RWPE2 (cell line): ENCODE data around the gene SOWAHD.

ENCODE experiments used
- ATAC-seq: fragments of 200-7000 bp; cut with Tn5 transposase; 3 replicates; pipeline ENCODE4 v1.9.1; 2021; ENCODE audit warnings: low read depth
- DNase-seq: peaks from one replicate; pipeline ENCODE4 v3.0.0-alpha.2; 2020; ENCODE audit warnings: low spot score
- H3K27ac ChIP-seq: fragments of 450-650 bp; 2 replicates; pipeline ENCODE4 v1.5.1; 2017; ENCODE audit warnings: mild to moderate bottlenecking; ENCODE audit not compliant: poor library complexity, severe bottlenecking
- H3K27me3 ChIP-seq: fragments of 250-450 bp; sonication (Bioruptor Pico); 2 replicates; pipeline ENCODE4 v1.5.1; 2021; ENCODE audit warnings: mild to moderate bottlenecking, moderate library complexity; ENCODE audit not compliant: insufficient read depth, poor library complexity, severe bottlenecking
- H3K36me3 ChIP-seq: fragments of 250-450 bp; sonication (Bioruptor Pico); 2 replicates; pipeline ENCODE4 v1.5.1; 2020; ENCODE audit warnings: low read depth, mild to moderate bottlenecking, moderate library complexity
- H3K4me1 ChIP-seq: fragments of 250-450 bp; sonication (Bioruptor Pico); 2 replicates; pipeline ENCODE4 v1.5.1; 2021; ENCODE audit warnings: mild to moderate bottlenecking, moderate library complexity; ENCODE audit not compliant: insufficient read depth, poor library complexity, severe bottlenecking
- H3K4me3 ChIP-seq: fragments of 250-450 bp; sonication (Bioruptor Pico); 2 replicates; pipeline ENCODE4 v1.5.1; 2021; ENCODE audit warnings: mild to moderate bottlenecking, moderate library complexity; ENCODE audit not compliant: severe bottlenecking
- H3K9me3 ChIP-seq: fragments of 250-450 bp; sonication (Bioruptor Pico); 2 replicates; pipeline ENCODE4 v1.5.1; 2021; ENCODE audit warnings: mild to moderate bottlenecking, moderate library complexity; ENCODE audit not compliant: severe bottlenecking
- TF ChIP-seq, protein P1 (sequence below): fragments of 450-650 bp; IDR thresholded peaks from one replicate; pipeline ENCODE4 v1.5.1; 2017; ENCODE audit warnings: mild to moderate bottlenecking, moderate library complexity; ENCODE audit not compliant: poor library complexity, severe bottlenecking

SOWAHD gene

GRCh38 chrX:119758731-119759247 is 401 bp downstream of the SOWAHD start:
- no peaks in the 10 kb centered on the region for H3K4me1 ChIP-seq
- DNase-seq = no peak

DNA sequence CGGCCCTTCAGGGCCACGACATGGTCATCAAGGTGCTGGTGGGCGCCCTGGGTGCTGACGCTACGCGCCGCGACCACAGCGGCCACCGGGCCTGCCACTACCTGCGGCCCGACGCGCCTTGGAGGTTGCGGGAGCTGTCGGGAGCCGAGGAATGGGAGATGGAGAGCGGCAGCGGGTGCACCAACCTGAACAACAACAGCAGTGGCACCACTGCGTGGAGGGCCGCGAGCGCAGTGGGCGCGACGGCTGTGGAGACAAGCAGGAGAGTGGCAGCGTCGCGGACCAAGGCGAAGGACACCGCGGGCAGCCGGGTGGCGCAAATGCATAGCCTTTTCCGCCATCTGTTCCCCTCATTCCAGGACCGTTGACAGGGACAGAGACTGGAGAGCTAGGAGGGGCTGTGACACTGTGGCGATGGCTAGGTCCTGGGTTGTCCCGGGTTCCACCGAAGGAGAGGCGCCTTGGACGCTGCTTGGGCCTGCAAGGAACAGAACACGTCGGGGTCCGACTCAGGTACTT is 919 bp downstream of the SOWAHD start:
- Histone ChIP-seq H3K4me3 (peak overlapping the region; percentile 43), H3K27ac (no peak overlapping the region)
- DNase-seq = no peak

More at GRCh38 chrX:119758731-119759247, 401 bp downstream of the SOWAHD start:
- TF ChIP-seq, protein P1, sequence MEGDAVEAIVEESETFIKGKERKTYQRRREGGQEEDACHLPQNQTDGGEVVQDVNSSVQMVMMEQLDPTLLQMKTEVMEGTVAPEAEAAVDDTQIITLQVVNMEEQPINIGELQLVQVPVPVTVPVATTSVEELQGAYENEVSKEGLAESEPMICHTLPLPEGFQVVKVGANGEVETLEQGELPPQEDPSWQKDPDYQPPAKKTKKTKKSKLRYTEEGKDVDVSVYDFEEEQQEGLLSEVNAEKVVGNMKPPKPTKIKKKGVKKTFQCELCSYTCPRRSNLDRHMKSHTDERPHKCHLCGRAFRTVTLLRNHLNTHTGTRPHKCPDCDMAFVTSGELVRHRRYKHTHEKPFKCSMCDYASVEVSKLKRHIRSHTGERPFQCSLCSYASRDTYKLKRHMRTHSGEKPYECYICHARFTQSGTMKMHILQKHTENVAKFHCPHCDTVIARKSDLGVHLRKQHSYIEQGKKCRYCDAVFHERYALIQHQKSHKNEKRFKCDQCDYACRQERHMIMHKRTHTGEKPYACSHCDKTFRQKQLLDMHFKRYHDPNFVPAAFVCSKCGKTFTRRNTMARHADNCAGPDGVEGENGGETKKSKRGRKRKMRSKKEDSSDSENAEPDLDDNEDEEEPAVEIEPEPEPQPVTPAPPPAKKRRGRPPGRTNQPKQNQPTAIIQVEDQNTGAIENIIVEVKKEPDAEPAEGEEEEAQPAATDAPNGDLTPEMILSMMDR = no peak
- Histone ChIP-seq H3K9me3 (no peaks in the 10 kb centered on the region), H3K4me3 (peak overlapping the region; percentile 43), H3K27ac (no peak overlapping the region), H3K27me3 (no peaks in the 10 kb centered on the region), H3K36me3 (no peaks in the 10 kb centered on the region)
- ATAC-seq = peak; percentile 62

DNA sequence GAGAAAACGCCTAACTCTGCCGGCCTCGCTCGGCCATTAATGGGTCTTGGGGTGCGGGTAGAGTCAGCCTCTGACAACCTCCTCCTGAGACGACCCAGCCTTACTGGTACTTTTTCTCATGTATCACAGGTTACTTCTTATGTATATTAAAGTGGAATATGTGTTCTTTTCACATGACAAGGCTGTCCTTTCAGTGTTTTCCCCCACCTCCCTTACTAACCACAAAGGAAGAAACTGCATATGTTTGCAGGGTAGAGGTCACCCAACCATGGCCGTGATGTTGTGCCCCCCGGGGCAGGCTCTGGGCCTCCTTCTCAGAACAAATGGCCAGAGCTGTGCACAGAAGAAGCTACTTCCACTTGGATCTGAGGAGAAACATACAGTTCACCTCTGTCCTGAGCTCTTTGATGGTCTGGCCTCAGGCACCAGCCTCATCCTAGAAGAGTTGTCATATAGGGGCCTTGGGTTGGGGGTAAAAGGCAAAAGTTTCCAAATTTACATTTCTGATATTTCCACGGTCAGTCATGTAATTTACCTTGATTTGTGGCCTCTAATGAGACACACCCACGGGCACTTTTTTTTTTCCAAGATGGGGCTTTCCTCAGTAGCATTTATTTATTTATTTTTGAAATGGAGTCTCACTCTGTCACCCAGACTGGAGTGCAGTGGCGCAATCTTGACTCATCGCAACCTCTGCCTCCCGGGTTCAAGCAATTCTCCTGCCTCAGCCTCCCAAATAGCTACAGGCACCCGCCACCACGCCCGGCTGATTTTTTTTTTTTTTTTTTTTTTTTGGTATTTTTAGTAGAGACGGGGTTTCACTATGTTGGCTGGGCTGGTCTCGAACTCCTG is 1.9 kb downstream of the SOWAHD start:
- DNase-seq = no peak

More for the DNA sequence above, 919 bp downstream of the SOWAHD start:
- Histone ChIP-seq H3K4me1 (no peaks in the 10 kb centered on the region), H3K27me3 (no peaks in the 10 kb centered on the region), H3K36me3 (no peaks in the 10 kb centered on the region), H3K9me3 (no peaks in the 10 kb centered on the region)
- ATAC-seq = no peak
- TF ChIP-seq, protein P1 = no peak

GRCh38 chrX:119762718-119763117 is 4.3 kb downstream of the SOWAHD start:
- TF ChIP-seq, protein P1 = no peak

More for the DNA sequence above, 1.9 kb downstream of the SOWAHD start:
- H3K27me3 ChIP-seq = no peaks in the 10 kb centered on the region
- TF ChIP-seq, protein P1 = no peak
- ATAC-seq = no peak
- H3K36me3 ChIP-seq = no peaks in the 10 kb centered on the region
- H3K27ac ChIP-seq = no peak overlapping the region
- H3K4me3 ChIP-seq = no peak overlapping the region
- no peaks in the 10 kb centered on the region for H3K4me1 ChIP-seq
- no peaks in the 10 kb centered on the region for H3K9me3 ChIP-seq

More at GRCh38 chrX:119762718-119763117, 4.3 kb downstream of the SOWAHD start:
- no peaks in the 10 kb centered on the region for H3K9me3 ChIP-seq
- H3K4me1 ChIP-seq = no peaks in the 10 kb centered on the region
- no peak overlapping the region for H3K4me3 ChIP-seq
- H3K27me3 ChIP-seq = no peaks in the 10 kb centered on the region
- ATAC-seq (no peak), DNase-seq (no peak)
- no peaks in the 10 kb centered on the region for H3K36me3 ChIP-seq
- no peak overlapping the region for H3K27ac ChIP-seq
